Limb (tissue), 2 donors: ENCODE results near the gene DIPK1A.

Source experiments
- DNase-seq, 2 donors: peaks; one replicate each; pipeline ENCODE4 v3.0.0-alpha.2; 2016; ENCODE audit errors: extremely low spot score in 2 of 2

DIPK1A gene

DNA sequence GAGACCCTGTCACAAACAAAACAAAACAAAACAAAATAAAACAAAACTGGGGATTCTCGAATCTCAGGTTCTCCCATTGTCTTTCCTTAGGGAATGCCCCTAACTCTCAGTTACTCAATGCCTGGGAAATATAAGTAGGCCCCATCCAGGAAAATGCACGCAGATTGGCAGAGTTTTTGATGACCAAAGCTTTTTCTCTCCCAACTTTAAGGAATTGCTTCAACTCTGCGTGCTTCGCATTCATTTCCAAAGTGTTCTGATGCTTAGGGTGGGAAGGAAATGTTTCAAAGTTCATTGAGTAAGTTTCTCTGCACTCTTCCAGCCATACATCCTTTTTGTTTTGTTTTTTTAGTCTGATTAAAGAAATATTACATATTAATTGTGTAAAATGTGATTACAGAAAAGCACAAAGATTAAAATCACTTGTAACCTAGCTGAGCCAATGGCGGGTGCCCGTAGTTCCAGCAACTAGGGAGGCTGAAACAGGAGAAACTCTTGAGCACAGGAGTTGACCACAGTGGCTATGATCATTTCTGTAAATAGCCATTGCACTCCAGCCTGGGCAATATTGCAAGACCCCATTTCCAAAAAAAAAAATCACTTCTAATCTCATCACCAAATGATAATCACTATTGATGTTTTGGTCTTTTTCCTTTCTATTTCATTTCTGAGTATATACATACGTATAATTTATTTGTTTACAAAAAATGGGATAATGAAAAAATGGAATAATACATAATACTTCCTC, 157.9 kb downstream of the DIPK1A start:
- DNase-seq: no peak

DNA sequence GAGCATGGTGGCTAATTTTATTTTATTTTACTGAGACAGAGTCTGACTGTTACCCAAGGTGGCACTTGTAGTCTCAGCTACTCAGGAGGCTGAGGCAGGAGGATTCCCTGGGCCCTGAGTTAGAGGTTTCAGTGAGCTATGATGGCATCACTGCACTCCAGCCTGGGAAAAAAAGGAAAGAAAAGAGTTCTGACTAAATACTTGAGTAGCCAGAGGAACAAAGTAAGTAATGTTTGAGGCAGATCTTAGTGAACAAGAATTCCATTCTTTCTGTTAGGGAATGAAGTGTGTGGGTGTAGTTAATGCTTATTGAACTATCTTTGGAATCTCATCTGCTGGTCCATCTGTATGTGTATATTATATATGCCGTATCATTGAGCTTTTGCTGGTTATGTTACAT, 163.3 kb downstream of the DIPK1A start:
- DNase-seq: no peak

DNA sequence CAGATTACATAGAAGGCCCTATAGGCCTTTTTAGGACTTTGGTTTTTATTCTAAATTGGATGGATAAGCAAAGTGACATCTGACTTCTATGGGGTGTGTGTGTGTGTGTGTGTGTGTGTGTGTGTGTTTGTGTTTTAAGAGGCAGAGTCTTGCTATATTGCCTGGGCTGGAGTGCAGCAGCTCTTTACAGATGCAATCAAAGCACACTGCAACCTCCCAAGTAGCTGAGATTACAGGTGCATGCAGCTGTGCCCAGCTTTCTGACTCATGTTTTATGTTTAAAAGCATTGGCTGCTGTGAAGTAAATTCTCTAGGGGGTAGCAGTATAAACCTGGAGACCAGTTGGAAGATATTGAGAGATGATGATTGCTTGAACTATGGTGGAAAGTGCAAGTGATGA, 164.0 kb downstream of the DIPK1A start:
- DNase-seq: no peak

DNA sequence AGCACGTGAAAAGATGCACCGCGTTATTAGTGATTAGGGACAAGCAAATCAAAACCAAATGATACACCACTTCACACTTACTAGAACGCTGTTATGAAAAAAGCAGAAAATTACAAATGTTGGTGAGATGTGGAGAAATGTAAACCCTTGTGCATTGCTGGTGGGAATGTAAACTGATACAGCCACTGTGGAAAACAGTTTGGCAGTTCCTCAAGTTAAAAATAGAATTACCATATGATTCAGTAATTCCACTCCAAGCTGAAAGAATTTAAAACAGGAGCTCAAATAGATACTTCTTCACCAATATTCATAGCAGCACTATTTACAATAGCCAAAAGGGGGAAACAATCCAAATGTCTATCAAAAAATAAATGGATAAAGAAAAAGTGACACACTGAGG, 166.1 kb downstream of the DIPK1A start:
- no peak for DNase-seq

DNA sequence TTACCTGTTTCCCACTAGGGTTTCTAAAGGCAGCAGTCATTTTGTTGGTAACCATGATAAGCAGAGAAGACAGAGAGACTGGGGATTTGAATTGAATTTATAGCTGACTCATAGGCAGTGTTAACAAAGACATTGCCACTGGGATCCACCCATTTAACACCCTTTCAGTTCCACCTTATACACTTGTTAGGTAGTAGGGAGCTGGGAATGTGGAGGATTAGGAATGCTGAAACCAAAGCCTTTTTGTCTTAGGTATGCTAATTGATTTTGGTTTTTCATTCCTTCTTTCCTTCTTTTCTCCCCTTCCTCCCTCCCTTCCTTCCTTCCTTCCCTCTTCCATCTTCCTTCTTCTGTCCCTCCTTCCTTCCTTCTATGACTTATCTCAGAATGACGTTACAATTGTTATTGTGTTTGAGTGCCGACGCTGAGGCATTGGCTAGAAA, 168.9 kb downstream of the DIPK1A start:
- DNase-seq: no peak
